Right forelimb (tissue), 1 donor: ENCODE data around the gene EML1.
A peak's percentile ranks its signal among the peaks of the same experiment; 100 is the strongest.

ENCODE experiments used
- DNase-seq: peaks from one replicate; pipeline ENCODE4 v3.0.0-alpha.2; 2018

The EML1 gene

GRCh38 chr14:99944241-99944651 is 151.0 kb downstream of the EML1 start:
- DNase-seq: peak; percentile 33

DNA sequence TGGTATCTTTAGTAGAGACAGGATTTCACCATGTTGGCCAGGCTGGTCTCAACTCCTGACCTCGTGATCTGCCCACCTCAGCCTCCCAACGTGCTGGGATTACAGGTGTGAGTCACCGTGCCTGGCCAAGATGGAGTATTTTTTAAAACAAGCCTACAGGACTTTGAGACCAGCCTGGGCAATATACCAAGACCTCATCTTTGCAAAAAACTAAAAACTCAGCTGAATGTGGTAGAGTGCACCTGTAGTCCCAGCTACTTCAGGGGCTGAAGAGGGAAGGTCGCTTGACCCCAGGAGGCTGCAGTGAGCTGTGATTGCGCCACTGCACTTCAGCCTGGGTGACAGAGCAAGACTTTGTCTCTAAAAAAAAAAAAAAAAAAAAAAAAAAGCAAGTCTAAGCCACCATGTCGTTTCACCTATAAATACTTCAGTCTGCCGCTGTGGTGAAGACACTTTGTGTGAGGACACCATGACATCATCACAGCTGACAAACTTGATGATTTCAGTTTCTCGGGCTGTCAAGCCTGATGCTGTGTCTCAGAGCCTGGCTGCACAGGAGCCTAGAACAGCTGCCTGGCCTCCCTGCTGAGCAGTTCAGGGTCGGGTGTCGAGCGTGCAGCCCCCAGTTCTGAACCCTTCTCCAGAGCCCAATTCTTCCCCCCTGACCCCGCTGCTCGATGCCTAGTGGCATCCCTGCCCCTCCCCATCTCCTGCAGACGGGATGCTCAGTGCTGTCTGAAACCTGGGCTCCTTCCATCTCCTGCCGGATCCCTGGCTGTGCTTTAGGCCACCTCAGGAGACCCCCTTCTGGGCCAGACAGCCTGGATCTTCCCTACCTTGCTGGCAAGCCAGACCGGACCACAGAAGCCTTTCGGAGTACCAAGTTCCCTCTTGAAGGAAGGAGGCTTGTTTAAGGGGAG is 152.8 kb downstream of the EML1 start:
- peak; percentile 45 for DNase-seq

- DNase-seq: peak; percentile 70
Observed at GRCh38 chr14:99946652-99947489, 153.7 kb downstream of the EML1 start.

DNA sequence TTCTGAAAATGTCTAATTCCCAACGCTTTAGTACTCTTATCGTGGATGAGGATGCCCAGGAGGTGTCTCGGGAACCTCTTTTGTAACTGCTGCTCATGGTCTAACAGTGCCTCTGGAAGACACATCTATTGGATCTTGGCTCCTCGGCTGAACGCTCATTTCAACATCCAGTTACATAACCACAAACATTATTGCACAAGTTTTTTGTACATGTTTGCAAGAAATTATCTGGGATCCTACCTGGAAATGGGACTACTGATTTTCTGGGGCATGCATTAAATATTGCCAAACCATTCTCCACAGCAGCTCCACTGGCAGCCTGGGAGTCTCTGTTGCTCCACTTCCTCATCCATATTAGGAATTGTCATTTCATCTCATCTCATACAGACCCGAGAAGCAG is 154.5 kb downstream of the EML1 start:
- DNase-seq: no peak

- peak; percentile 30 for DNase-seq
Observed at GRCh38 chr14:99949011-99949732, 156.0 kb downstream of the EML1 start.

GRCh38 chr14:99950181-99950580 is 157.0 kb downstream of the EML1 start:
- no peak for DNase-seq

DNA sequence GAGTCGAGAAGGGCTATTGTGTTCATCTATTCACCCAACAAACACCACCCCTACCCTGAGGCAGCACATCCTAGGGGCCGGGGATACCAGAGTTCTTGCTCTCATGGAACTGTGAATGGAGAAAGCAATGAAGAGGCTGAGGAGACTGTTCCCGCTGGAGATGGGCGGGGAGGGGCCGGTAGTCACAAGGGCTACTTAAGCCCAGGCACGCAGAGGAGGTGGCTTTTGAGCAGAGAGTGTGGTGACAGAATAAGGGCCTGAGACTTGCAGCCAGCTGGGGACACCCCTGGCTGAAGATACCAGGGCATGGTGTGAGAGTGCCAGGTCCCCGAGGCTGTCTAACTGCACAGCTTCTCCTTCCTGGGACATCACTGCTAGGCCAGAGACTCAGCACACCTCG is 157.9 kb downstream of the EML1 start:
- DNase-seq: no peak

DNA sequence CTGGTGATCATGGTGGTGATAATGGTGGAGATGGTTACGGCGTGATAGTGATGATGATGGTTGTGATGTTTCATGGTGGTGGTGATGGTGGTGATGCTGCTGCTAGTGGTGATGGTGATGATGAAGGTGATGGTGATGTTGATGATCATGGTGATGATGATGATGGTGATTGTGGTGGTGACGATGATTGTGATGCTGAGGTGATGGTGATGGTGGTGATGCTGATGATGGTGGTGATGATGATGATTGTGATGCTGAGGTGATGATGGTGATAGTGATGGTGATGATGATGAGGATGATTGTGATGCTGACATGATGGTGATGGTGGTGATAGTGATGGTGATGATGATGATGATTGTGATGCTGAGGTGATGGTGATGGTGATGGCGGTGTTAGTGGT is 158.8 kb downstream of the EML1 start:
- DNase-seq: no peak

DNA sequence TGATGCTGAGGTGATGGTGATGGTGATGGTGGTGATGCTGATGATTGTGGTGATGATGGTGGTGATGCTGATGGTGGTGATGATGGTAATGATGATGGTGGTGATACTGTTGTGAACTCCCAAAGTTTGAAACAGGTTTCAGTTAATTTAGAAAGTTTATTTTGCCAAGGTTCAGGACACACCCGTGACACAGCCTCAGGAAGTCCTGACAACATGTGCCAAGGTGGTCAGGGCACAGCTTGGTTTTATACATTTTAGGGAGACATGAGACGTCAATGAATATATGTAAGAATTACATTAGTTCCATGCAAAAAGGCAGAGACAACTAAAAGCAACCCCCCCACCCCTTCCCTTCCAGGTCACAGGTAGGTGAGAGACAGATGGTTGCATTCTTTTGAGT is 159.2 kb downstream of the EML1 start:
- no peak for DNase-seq

GRCh38 chr14:99955826-99956455 is 162.7 kb downstream of the EML1 start:
- no peak for DNase-seq

GRCh38 chr14:99958380-99958779 is 165.2 kb downstream of the EML1 start:
- no peak for DNase-seq

GRCh38 chr14:99961826-99962518 is 168.8 kb downstream of the EML1 start:
- no peak for DNase-seq

GRCh38 chr14:99964979-99965378 is 171.8 kb downstream of the EML1 start:
- DNase-seq: no peak

GRCh38 chr14:99966037-99966835 is 173.0 kb downstream of the EML1 start:
- no peak for DNase-seq

DNA sequence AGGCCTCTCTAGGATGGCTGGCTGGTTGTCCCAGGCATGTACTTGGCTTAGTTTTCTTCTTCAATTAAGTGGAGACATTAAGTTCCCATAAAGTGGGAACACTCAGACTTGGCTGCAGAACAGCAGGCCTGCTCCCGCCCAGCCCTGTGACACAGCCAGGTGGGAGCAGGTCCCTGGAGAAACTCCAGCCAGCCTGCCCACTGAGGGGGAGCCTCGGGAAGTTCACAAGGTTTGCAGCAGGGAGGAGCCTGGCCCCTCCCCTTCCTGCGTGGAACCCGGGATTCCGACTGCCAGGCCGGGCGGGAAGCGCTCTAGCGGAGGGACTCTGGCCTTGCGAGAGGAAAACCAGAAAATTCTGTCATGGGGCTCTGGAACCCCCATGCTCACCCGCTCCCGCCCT is 173.7 kb downstream of the EML1 start:
- no peak for DNase-seq

GRCh38 chr14:99968191-99968920 is 175.1 kb downstream of the EML1 start:
- DNase-seq: no peak

- no peak for DNase-seq
Observed at GRCh38 chr14:99968941-99969340, 175.7 kb downstream of the EML1 start.

- DNase-seq: no peak
Observed at GRCh38 chr14:99969673-99970322, 176.6 kb downstream of the EML1 start.

GRCh38 chr14:99971087-99971940 is 178.1 kb downstream of the EML1 start:
- peak; percentile 90 for DNase-seq
